ENCODE measurements around the gene COL11A2.

The COL11A2 gene

DNA sequence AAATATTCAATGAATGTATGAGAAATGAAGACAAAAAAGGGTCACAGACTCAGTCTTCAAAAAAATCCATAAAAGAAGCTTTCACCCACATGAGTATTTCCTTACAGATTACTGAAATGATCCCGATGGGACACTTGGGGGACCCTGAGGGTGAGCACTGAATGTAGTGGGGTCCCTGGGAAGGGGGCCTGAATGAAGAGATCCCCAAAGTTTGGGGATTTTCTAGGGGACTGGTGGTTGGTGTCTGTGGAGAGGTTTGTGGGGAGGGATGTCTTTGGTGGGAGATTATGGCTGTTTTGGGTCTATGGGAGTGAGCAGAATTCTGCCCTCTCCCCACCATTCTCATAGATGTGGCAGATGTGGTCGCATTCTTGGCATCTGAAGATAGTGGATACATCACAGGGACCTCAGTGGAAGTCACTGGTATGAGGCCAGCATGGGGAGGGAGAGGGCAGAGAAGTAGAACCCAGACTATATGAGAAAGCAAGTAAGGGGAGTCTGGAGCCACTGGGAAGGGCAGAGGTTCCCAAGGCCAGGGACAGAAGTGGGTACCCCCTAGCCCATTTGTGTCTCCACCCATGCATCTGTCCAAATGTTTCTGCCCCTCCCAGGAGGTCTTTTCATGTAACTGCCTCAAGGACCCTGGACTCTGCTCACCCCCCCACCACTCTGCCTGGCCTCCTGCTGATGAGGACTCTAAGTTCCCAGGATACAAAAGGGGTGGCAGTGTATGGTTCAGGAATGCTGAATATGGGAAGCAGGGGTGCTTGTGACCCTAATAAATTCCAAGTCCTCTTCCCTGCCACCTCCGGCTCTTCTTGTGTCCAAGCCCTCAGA lies 14.0 kb upstream of the COL11A2 start:
- no peak for DNase-seq

DNA sequence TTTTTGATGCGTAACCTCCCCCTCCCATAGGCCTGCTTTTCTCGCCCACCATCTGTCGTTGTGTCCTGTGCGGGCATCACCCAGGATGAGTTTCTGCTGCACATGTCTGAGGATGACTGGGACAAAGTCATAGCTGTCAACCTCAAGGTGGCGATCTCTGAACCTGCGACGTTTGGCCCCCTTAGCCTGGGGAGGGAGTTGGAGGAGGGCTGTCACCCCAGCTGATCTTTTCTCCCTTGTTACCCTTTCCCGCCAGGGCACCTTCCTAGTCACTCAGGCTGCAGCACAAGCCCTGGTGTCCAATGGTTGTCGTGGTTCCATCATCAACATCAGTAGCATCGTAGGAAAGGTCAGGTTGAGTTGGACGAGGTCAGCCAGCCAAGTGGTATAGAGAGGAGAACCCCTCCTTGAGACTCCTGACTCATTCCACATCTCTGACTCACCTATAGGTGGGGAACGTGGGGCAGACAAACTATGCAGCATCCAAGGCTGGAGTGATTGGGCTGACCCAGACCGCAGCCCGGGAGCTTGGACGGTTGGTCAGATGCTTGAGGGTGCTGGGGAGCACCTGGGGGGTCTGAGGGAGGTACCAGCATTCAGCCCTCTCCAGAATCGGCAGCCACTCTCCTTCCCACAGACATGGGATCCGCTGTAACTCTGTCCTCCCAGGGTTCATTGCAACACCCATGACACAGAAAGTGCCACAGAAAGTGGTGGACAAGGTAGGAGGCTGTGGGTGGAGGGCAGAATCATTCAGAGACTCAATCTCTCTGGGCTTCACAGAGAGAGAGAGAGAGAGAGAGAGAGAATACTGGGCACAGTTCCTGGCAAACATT lies 13.1 kb upstream of the COL11A2 start:
- DNase-seq = peak; percentile 89

DNA sequence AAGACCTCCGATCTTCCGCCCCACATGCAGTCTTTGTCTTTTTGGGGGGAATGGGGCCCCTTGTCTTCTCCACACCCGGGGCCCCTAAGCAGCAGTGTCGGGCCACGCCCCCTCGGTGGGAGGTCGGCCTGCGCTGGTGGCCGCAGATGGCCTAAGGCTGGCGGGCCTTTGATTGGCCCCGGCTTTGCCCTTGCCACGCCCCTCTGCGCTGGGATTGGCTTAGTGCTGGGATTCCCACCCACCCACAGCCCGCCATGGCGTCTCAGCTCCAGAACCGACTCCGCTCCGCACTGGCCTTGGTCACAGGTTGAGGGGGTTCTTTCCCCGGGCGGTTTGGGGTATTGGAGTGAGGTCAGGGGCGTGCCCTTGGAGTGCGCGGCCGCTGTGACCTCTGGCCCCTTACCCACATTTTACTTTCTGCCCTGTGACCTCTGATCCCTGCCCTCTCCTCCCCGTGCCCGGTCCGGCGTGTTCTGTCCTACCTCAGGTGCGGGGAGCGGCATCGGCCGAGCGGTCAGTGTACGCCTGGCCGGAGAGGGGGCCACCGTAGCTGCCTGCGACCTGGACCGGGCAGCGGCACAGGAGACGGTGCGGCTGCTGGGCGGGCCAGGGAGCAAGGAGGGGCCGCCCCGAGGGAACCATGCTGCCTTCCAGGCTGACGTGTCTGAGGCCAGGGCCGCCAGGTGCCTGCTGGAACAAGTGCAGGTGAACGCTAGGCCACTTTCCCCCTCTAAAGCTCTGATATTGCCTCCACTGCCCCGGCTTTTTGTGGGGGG lies 12.3 kb upstream of the COL11A2 start, which contains the start of gene HSD17B8:
Gene HSD17B8, plus strand, starts transcription at position 241 of the 776 bp plus-strand sequence. Its CDS starts 14 bp downstream, at position 255.
- peak; percentile 95 for DNase-seq

DNA sequence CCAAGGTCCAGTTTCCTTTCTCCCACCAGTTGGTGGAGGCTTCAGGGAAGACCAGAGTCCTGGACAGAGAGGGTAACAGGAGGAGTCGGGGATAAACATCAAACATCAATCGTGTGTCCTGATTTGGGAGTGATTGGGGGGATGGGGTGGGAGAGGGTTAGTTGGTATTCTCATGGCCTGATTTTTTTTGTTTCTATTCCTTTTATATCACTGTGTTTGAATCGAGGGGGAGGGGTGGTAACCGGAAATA lies 11.8 kb upstream of the COL11A2 start:
- no peak for DNase-seq

DNA sequence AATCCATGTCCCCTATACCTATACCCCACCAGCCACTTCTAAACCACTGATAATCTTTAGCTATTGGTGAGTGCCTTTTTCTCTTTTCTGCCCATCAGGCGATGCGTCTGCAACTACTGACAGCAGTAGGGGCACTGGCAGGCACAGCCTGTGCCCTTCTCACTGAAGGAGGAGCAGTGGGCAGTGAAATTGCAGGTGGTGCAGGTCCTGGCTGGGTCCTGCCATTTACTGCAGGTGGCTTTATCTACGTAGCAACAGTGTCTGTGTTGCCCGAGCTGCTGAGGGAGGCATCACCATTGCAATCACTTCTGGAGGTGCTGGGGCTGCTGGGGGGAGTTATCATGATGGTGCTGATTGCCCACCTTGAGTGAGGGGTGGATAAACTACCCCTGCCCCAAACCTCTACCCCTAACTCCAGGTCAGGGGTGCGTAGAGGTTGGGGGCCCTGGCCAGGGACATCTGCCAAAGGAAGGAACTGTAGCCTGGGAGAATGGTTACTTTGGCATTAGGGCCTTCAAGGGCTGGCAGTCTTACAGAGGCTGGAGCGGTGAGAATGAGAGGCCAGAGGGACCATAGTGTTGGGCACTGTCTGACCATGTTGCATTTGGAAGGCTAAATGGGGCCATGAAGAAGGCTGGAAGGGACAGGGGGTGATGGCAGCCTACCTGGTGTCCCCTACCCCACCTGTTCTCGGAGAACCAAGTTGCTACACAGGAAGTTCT lies 11.3 kb upstream of the COL11A2 start:
- DNase-seq = no peak

DNA sequence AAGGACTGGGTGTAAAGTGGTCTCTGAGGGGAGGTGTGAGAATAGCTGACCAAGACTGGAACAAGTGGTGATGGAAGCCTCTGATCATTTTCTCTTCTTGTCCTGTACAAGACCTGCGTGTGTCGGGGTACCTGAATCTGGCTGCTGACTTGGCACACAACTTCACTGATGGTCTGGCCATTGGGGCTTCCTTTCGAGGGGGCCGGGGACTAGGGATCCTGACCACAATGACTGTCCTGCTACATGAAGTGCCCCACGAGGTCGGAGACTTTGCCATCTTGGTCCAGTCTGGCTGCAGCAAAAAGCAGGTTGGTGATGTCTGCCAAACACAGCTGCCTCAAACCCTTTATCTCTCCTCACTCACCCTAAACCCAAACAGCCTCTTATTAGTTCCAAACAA lies 10.5 kb upstream of the COL11A2 start:
- DNase-seq = no peak

DNA sequence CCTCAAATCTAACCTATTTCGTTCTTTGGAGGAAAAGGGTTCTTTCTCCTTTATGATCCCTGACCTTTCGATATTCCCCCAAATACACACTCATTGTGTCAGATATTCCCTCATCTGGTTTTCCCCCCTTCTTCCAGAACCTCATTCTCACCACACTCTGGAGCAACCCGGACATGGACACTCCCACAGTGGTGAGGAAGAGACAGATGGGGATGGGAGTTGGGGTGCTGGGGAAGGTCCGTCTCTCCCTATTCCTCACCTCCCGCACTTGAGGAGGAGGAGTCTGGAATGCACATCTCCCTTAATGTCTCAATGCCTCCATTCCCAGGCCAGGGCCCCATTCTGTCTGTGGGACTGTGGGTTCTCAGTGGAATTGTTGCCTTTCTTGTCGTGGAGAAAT lies 9.7 kb upstream of the COL11A2 start:
- DNase-seq = no peak

DNA sequence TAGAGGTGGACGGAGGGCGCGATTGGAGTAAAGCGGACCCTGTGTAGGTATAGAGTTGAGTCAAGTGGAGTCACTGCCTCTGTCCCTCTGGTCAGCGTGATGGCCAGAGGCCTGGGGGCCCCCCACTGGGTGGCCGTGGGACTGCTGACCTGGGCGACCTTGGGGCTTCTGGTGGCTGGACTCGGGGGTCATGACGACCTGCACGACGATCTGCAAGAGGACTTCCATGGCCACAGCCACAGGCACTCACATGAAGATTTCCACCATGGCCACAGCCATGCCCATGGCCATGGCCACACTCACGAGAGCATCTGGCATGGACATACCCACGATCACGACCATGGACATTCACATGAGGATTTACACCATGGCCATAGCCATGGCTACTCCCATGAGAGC lies 8.9 kb upstream of the COL11A2 start:
- DNase-seq = peak; percentile 39

DNA sequence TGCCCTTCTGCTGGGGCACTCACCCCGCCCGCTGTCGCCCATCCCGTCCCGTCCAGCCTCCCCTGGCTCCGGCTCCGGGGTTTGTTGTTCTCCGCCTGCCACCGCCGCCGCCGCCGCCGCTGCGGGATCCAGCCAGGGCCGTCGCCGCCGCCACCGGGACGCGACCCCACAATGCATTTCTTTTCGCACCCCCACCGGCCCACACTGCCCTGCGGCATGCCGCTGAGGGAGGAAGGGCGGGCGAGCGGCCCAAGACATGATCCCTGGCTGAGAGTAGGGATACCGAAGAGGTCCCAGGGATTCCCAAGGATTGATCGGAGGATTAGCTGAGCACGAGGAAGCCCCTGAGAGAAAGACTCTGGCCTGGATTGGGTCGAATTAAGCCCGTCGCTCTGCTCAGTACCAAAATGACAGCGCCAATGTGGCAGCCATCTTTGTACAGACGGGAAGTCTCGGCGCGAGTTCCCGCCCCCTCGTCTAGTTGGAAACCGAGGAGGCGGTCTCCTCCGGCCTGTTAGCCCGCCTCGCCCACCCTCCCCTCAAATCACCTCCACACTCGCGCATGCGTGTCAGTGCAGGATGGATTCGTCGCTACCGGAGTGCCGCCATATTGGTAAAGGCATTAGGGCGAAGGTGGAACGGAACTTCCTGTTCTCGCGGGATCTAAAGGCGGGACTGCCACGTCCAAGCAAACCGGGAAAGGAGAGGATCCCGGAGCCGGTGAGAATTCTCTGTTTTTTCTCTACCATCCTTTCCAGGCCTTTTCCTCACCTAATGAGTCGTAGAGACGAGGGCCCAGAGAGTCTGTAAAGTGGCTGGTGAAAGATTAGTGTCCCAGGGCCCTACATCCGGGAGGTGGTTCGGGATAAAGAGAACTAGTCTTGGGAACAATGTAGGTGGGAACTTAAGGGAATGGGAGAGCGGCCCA lies 8.2 kb upstream of the COL11A2 start, which contains the start of the genes RXRB and SLC39A7:
Gene RXRB, minus strand, starts transcription at position 447 of the 928 bp plus-strand sequence. Its CDS starts 189 bp downstream, at position 258.
Gene SLC39A7, plus strand, starts transcription at position 649 of the 928 bp plus-strand sequence. CDS start 379 bp downstream, outside the sequence.
- peak; percentile 100 for DNase-seq

DNA sequence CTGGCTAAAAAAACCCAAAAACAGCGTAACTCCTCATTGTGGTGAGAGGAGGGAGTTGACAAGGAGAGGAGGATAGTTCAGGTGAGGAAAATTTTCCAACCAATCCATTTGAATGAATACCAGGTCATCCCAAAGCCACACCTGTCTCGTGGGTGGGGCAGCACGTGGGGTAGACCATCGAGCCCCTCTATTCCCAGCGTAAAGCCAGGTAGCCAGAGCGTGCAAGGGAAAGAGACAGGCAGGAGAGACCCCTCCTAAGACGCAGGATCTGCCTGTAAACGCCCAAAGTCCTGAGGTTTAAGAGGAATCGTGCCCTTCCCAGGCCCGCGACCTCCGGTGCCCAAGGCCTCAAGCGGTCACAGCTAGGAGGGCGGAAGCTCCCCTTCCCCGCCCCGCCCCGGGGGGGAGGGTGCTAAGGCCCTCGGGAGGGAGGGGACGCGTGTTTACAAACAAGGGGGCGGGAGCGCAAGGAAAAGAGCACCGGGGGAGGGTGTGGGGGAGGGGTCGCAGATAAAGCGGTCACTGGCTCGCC lies 7.5 kb upstream of the COL11A2 start:
- peak; percentile 96 for DNase-seq

DNA sequence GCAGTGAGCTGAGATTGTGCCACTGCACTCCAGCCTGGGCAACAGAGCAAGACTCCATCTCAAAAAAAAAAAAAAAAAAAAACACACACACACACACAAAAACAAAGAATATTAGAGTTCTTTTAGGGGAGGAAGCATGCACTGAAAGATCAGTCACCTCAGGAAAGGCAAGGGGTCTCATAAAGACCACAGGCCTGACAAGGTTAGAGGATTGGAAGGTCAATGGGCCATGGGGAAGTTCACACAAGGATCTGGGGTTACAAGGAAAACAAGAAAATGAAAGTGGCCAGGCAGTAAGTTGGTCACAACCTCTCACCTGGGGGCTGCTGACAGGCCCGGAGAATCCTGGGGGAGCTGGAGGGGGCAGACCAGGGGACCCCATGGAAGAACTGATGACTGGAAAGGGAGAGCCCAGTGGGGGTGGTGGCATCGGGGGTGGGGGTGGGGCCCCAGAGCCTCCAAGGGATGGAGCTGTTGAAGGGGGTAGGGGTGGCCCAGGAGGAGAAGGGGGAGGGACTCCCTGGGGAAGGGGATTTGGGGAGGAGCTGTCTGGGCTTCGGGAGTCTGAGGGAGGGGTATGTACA lies 6.7 kb upstream of the COL11A2 start:
- no peak for DNase-seq

DNA sequence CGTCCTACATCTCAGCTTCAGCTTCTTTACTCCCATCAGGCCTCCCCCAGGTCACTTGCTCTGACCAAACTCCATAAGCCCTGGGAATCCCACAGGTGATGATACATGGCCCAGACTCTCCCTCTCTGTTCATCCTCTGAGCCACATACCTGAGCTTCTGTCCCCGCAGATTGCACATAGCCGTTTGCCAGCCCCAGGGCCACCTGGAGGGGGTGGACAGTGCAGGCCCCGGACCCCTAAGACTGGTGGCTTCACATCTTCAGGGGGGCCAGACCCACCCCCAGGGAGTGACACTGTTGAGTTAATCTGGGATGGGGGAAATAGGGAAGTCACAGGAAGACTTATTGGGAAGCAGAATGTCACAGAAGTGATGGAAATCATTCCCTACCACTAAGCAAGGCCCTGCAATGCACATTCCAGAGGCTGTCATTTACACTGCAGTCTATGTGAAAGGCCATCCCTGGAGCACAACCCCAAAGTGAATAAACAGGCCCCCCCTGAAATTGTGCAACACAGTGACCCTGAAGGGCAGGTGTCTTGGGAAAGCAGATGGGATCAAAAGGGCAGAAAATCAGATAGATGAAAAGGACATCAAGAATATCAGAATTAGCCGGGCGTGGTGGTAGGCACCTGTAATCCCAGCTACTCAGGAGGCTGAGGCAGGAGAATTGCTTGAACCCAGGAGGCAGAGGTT lies 6.0 kb upstream of the COL11A2 start:
- no peak for DNase-seq

DNA sequence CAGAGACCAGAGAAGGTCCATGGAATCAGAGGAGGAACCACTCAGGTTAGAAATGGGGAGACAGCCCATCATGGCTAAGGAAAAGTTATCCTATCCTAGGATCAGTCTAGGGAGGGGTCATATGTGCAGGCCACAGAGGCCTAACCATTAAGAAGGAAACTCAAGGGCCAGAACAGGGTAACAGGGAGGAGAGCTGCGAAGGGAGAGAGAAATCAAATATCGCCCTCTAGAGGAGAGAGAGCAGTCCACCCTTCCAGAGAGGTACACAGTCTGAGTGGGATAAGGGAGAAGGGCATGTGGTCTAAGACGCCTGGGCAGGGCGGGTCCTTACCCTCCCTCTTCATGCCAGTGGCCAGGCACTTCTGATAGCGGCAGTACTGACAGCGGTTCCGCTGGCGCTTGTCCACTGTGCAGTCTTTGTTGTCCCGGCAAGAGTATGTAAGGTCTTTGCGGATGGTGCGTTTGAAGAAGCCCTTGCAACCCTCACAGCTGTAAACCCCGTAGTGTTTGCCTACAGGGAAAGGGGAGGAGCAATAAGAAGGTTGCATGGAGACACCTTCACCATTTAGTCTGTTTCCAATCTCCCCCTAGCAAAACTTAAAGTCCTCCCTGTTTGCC lies 5.3 kb upstream of the COL11A2 start:
- peak; percentile 85 for DNase-seq

DNA sequence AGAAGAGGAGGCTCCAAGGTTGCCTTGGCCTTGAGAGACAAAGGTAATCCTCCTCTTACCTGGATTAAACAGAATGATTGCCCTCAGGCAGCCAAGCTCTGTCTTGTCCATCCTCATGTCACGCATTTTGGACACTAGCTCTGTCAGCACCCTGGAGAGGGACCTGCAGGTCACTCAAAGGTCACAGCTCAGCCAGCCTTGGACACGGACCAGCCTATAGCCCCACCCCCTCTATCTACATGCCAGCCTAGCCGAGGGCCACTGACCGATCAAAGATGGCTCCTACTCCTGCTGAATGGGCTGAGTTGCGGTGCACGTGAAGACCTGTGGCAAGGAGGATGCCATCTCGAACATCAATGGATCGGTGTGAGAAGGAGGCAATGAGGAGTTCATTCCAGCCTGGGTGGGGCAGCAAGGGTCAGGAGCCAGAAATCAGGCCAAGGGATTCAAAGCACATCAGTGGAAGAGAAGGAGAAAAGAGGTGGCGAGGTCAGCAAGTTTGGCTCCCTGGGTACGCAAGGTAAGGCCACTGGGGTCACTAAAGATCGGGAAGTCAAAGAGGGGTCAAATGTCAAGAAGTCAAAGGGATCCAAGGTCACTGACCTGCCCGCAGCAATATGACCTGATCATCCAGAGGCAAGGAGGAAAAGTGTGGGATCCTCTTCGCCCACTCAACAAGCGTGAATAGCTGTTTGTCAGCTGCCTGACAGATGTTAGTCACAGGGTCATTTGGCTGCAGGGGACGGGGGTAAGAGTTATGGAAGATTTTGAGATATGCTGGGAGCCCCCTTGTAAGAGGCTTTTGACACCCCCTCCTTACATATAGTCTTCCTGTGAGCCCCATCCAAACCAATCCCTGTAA lies 3.3 kb upstream of the COL11A2 start:
- DNase-seq = no peak

DNA sequence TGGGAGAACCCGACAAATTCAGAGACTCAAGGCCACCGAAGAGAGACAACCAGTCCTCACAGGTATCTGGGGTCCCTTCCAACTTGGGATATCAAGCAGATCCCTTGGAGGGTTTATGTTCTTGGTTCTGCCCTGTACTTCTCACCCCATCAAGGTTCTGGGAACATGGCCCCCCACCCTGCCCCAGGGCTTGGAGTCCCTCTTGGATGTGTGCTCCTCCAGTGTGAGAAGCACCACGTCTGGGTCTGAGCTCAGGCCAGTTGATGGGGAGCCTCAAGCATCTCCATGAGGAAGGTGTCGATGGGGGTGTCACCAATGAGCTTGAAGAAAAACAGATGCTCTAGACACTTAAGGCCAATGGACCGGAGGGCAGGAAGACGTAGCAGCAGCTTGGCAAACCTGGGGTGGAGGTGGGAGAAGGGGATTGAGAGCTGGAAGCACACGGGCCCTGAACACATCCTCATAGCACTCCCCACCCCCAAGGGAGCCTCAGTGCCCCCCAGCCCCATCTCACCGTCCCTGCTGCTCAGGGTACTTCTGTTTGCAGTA lies 2.2 kb upstream of the COL11A2 start:
- DNase-seq = no peak

DNA sequence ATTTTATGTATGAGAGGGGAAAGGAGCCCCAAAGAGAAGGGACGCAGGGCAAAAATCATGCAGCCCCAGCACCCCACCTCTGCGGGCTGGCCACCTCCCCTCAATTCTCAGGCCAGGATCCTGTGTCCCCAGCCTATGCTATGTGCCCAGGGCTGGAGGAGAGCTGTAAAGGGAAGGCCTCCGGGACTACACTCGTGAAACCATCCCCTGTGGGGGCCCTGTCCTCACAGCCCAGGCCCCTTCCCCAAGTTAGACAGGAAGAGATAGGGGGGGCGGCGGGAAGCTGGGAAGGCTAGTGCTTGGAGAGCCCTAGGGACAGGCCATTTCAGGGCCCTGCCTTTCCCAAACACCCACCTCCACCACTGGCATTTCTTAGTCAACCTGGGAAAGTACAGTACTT lies 1.4 kb upstream of the COL11A2 start:
- DNase-seq = no peak

DNA sequence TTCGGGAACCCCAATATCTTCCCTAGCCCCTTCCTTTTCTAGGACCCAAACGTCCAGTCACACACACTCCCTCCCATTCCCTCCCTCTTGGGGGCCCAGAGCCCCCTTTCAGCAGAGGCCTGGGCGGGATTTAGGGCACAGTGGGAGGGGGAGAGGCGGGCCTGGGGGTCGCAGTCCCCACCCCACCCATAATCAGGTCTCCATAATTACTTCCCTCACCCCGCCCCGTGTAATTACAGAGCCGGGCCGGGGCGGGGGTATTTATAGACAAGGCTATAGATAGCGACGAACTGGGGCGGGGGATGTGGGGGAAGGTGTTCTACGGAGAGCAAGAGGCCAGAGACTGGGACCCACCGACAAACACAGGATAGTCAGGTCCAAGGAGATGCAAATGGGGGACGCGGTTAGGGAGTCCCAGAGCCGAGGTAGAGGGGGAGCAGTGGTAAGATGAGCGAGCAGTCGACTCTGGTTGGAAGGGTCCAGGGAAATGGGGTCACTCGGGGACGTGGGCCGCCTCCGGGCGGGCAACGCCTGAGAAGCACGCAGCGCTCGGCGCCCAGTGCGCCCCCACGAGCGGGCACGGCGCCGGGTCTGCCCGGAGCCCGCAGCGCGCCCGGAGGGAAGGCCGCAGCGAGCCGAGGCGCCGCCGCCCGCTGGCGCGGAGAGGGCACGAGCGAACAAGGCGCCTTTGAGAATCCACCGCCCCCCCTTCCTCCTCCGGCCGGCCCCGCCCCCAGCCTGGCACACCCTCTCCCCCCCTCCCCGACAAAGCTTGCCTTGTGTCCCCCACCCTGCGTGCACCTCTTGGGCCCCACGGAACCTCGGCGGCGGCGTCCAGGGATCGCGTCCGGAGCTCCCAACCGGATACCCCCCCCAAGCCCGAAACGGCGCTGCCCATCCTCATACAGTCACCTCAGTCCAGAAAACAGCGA lies 670 bp upstream of the COL11A2 start:
- no peak for DNase-seq

Data from islet precursor cell (in vitro differentiated cells).